NT2/D1 (cell line): ENCODE results near the gene MAPK11.
"Not testable (repeated sequence)": the region's sequence is repeated elsewhere in the genome, so short reads cannot be mapped to it uniquely, and the experiment has no call there.

ENCODE experiments used
- DNase-seq: peaks from one replicate; pipeline ENCODE4 v3.0.0-alpha.2; 2011; ENCODE audit warnings: low read depth, low spot score
- H3K27me3 ChIP-seq: 2 replicates; pipeline ENCODE4 v1.6.0; 2011; ENCODE audit warnings: mild to moderate bottlenecking; ENCODE audit not compliant: insufficient read length, insufficient read depth
- H3K36me3 ChIP-seq: 2 replicates; pipeline ENCODE4 v1.6.1; 2011; ENCODE audit warnings: mild to moderate bottlenecking, low read length, mixed read lengths; ENCODE audit not compliant: insufficient read depth, insufficient read length
- H3K4me1 ChIP-seq: 2 replicates; pipeline ENCODE4 v1.5.1; 2011; ENCODE audit not compliant: insufficient read depth, insufficient read length
- H3K4me3 ChIP-seq: 2 replicates; pipeline ENCODE4 v1.5.1; 2011; ENCODE audit warnings: low read depth; ENCODE audit not compliant: insufficient read length
- H3K9ac ChIP-seq: 2 replicates; pipeline ENCODE4 v1.6.0; 2011; ENCODE audit warnings: low read depth; ENCODE audit not compliant: insufficient read length
- H3K9me3 ChIP-seq: 2 replicates; pipeline ENCODE4 v1.5.1; 2011; ENCODE audit warnings: mild to moderate bottlenecking, low read length; ENCODE audit not compliant: insufficient read depth
- SUZ12 ChIP-seq: IDR thresholded peaks from 2 replicates; pipeline ENCODE4 v1.6.1; 2011; ENCODE audit not compliant: insufficient read length, insufficient read depth; ENCODE audit errors: extremely low read depth
- YY1 ChIP-seq: IDR thresholded peaks from 2 replicates; pipeline ENCODE4 v1.6.1; 2011; ENCODE audit not compliant: insufficient read length, insufficient read depth
- ZNF274 ChIP-seq: IDR thresholded peaks from 2 replicates; pipeline ENCODE4 v1.6.1; 2011; ENCODE audit warnings: mild to moderate bottlenecking, low read depth, low read length

Gene MAPK11

GRCh38 chr22:50274311-50274710, 4.1 kb upstream of the MAPK11 start:
- H3K9me3 ChIP-seq = peaks cover 11% of the 10 kb centered on the region; the same call in 1 of the 2 replicates
- DNase-seq = no peak
- peaks cover 15% of the 10 kb centered on the region for H3K27me3 ChIP-seq
- no peak for TF ChIP-seq SUZ12
- TF ChIP-seq YY1 = no peak
- no peak for TF ChIP-seq ZNF274
- peaks cover 8% of the 10 kb centered on the region for H3K4me1 ChIP-seq
- H3K4me3 ChIP-seq = no peak overlapping the region
- no peak overlapping the region for H3K9ac ChIP-seq
- peaks cover 48% of the 10 kb centered on the region for H3K36me3 ChIP-seq

- H3K27me3 ChIP-seq = peaks cover 21% of the 10 kb centered on the region
- H3K4me3 ChIP-seq, H3K9ac ChIP-seq, DNase-seq: not testable (repeated sequence)
- peaks cover 43% of the 10 kb centered on the region for H3K36me3 ChIP-seq
- peaks cover 10% of the 10 kb centered on the region for H3K4me1 ChIP-seq
- H3K9me3 ChIP-seq = peaks cover 11% of the 10 kb centered on the region; the same call in 1 of the 2 replicates
These were observed 3.6 kb upstream of the MAPK11 start for GRCh38 chr22:50273781-50274180.

GRCh38 chr22:50273352-50273751, 3.2 kb upstream of the MAPK11 start:
- Histone ChIP-seq H3K9me3 (peaks cover 11% of the 10 kb centered on the region; the same call in 1 of the 2 replicates), H3K4me1 (peaks cover 10% of the 10 kb centered on the region), H3K36me3 (peaks cover 39% of the 10 kb centered on the region), H3K27me3 (peaks cover 21% of the 10 kb centered on the region)
- not testable (repeated sequence) for H3K4me3 ChIP-seq, DNase-seq, H3K9ac ChIP-seq

GRCh38 chr22:50272044-50272802, 2.0 kb upstream of the MAPK11 start:
- no peak overlapping the region for H3K4me3 ChIP-seq
- no peak for DNase-seq
- H3K4me1 ChIP-seq = peaks cover 10% of the 10 kb centered on the region

GRCh38 chr22:50271519-50271970, 1.4 kb upstream of the MAPK11 start:
- TF ChIP-seq SUZ12 (no peak), YY1 (no peak), ZNF274 (no peak)
- H3K27me3 ChIP-seq = peaks cover 21% of the 10 kb centered on the region
- peaks cover 22% of the 10 kb centered on the region for H3K36me3 ChIP-seq
- peaks cover 10% of the 10 kb centered on the region for H3K4me1 ChIP-seq
- no peak for DNase-seq
- no peak overlapping the region for H3K9ac ChIP-seq
- no peak overlapping the region for H3K4me3 ChIP-seq
- H3K9me3 ChIP-seq = peaks cover 8% of the 10 kb centered on the region; the same call in 1 of the 2 replicates

More at GRCh38 chr22:50272044-50272802, 2.0 kb upstream of the MAPK11 start:
- TF ChIP-seq SUZ12 = no peak
- TF ChIP-seq ZNF274 = no peak
- TF ChIP-seq YY1 = no peak
- Histone ChIP-seq H3K27me3 (peaks cover 21% of the 10 kb centered on the region), H3K36me3 (peaks cover 28% of the 10 kb centered on the region), H3K9ac (peak overlapping the region; percentile 56), H3K9me3 (peaks cover 11% of the 10 kb centered on the region; the same call in 1 of the 2 replicates)

GRCh38 chr22:50270666-50271394, 650 bp upstream of the MAPK11 start:
- DNase-seq = peak; percentile 57
- Histone ChIP-seq H3K9me3 (peaks cover 1% of the 10 kb centered on the region; the same call in 1 of the 2 replicates), H3K36me3 (peaks cover 14% of the 10 kb centered on the region), H3K27me3 (peaks cover 21% of the 10 kb centered on the region), H3K9ac (peak overlapping the region; percentile 50), H3K4me3 (peak overlapping the region; percentile 42), H3K4me1 (peaks cover 10% of the 10 kb centered on the region)
- no peak for TF ChIP-seq ZNF274
- TF ChIP-seq SUZ12 = no peak
- TF ChIP-seq YY1 = no peak

GRCh38 chr22:50269573-50269969, 609 bp downstream of the MAPK11 start:
- Histone ChIP-seq H3K4me1 (peaks cover 10% of the 10 kb centered on the region), H3K36me3 (peaks cover 4% of the 10 kb centered on the region), H3K27me3 (peaks cover 25% of the 10 kb centered on the region), H3K4me3 (no peak overlapping the region), H3K9ac (peak overlapping the region; percentile 21), H3K9me3 (no peaks in the 10 kb centered on the region; the same call in 1 of the 2 replicates)
- no peak for DNase-seq
- TF ChIP-seq SUZ12 (no peak), ZNF274 (no peak), YY1 (no peak)
